Endodermal cell (in vitro differentiated cells): ENCODE data around the gene RNPS1. TPM values are rescaled to one million over a fixed set of nuclear protein-coding genes. Genes with fewer than 3 reads are reported as not detected.

Source experiments
- DNase-seq: peaks from one replicate; pipeline ENCODE4 v3.0.0-alpha.2; 2017
- H3K27ac ChIP-seq: 2 replicates; pipeline ENCODE4 v1.5.1; 2013; ENCODE audit warnings: mild to moderate bottlenecking, low read depth, low read length, moderate library complexity
- H3K27me3 ChIP-seq: 2 replicates; pipeline ENCODE4 v1.6.1; 2013; ENCODE audit warnings: mild to moderate bottlenecking, low read length, moderate library complexity; ENCODE audit not compliant: insufficient read depth, control insufficient read depth, poor library complexity, severe bottlenecking
- H3K36me3 ChIP-seq: 2 replicates; pipeline ENCODE4 v1.7.0; 2013; ENCODE audit warnings: mild to moderate bottlenecking, low read length, moderate library complexity; ENCODE audit not compliant: control insufficient read depth, insufficient read depth
- H3K4me1 ChIP-seq: one replicate; pipeline ENCODE4 v1.7.0; 2013; ENCODE audit warnings: low read length; ENCODE audit not compliant: control insufficient read depth, insufficient read depth
- H3K4me3 ChIP-seq: 2 replicates; pipeline ENCODE4 v1.5.1; 2013; ENCODE audit warnings: mild to moderate bottlenecking, low read length, moderate library complexity
- H3K9ac ChIP-seq: 2 replicates; pipeline ENCODE4 v1.6.1; 2013; ENCODE audit warnings: mild to moderate bottlenecking, low read length, moderate library complexity; ENCODE audit not compliant: poor library complexity, severe bottlenecking; ENCODE audit errors: extremely low read depth
- H3K9me3 ChIP-seq: 2 replicates; pipeline ENCODE4 v1.6.1; 2013; ENCODE audit warnings: mild to moderate bottlenecking, low read length, moderate library complexity; ENCODE audit not compliant: control insufficient read depth
- H3K27ac Mint-ChIP-seq: 2 replicates; pipeline ENCODE4 v1.8.0; 2020; ENCODE audit warnings: mixed read lengths
- H3K27me3 Mint-ChIP-seq: 2 replicates; pipeline ENCODE4 v1.8.0; 2021; ENCODE audit warnings: mild to moderate bottlenecking, mixed read lengths; ENCODE audit not compliant: insufficient read depth
- H3K36me3 Mint-ChIP-seq: 2 replicates; pipeline ENCODE4 v1.8.0; 2020; ENCODE audit warnings: low read depth, mixed read lengths
- H3K4me1 Mint-ChIP-seq: 2 replicates; pipeline ENCODE4 v1.8.0; 2020; ENCODE audit warnings: mixed read lengths
- H3K4me3 Mint-ChIP-seq: 2 replicates; pipeline ENCODE4 v1.8.0; 2020; ENCODE audit warnings: mild to moderate bottlenecking, moderate library complexity, mixed read lengths
- H3K9me3 Mint-ChIP-seq: 2 replicates; pipeline ENCODE4 v1.8.0; 2020; ENCODE audit warnings: mild to moderate bottlenecking, mixed read lengths
- WGBS, 2 experiments: methylation state at CpG; one replicate each; pipeline versions ENCODE4 v1.1.5 to v1.1.7; 2013; ENCODE audit warnings: missing lambda C conversion rate in 2 of 2, mixed read lengths in 1 of 2; ENCODE audit not compliant: insufficient coverage in 1 of 2, insufficient read length in 1 of 2; 5-methylcytosine and 5-hydroxymethylcytosine counted together
- total RNA-seq, 2 donors: library from RNA; stranded (reverse); fragmentation: NEBNext Ultra II Directional in 1 of 2; extraction: Animal tissue kit (Norgen Biotek cat#: 25700) in 1 of 2; gene quantifications; 2 replicates in 1 of 2; 3 replicates in 1 of 2; pipeline ENCODE4 v1.2.1, GENCODE V29; 2021
- TF ChIP-seq, protein P1 (sequence below): fragments of 200-600 bp; sonication (generic); conservative IDR thresholded peaks from 2 replicates; pipeline ENCODE4 v1.5.0; 2021; ENCODE audit warnings: antibody characterized with exemption, mild to moderate bottlenecking

RNPS1 gene
- total RNA-seq, 2 donors from 2014 or later, result 273 to 289 TPM

DNA sequence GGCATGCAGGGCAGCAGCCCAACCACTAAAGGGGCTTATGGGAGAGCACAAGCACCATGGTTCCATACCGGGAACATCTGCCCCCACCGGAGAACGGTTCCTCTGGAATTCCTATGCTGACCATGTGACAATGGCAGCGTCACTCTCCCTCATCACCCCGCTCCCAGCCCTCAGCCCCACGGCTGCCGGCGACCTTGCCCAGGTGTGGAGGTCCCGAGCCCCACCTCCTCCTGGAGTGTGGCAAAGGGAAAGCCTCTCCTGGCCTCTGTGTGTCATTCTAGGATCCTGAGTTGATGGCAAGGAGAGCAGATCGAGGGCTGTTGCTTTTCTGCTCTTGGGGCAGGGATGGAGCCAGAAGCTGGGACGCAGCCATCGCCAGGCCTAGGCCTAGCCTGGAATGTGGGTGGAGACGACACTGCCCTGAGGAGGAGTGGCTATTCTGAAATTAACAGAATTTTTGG lies 17.8 kb upstream of the RNPS1 start:
- Mint-ChIP-seq H3K27me3 (no peaks in the 10 kb centered on the region), H3K9me3 (no peaks in the 10 kb centered on the region), H3K4me3 (no peak overlapping the region), H3K4me1 (no peaks in the 10 kb centered on the region), H3K36me3 (no peaks in the 10 kb centered on the region), H3K27ac (no peak overlapping the region)
- WGBS, 2 experiments, result 92 to 93% methylated on average over 11 to 13 of the region's 13 CpGs
- DNase-seq, result peak; percentile 50
- Histone ChIP-seq H3K27me3 (no peaks in the 10 kb centered on the region), H3K9ac (no peak overlapping the region), H3K27ac (no peak overlapping the region), H3K4me3 (no peak overlapping the region), H3K4me1 (no peaks in the 10 kb centered on the region), H3K9me3 (no peaks in the 10 kb centered on the region), H3K36me3 (no peaks in the 10 kb centered on the region)
- TF ChIP-seq, protein P1, sequence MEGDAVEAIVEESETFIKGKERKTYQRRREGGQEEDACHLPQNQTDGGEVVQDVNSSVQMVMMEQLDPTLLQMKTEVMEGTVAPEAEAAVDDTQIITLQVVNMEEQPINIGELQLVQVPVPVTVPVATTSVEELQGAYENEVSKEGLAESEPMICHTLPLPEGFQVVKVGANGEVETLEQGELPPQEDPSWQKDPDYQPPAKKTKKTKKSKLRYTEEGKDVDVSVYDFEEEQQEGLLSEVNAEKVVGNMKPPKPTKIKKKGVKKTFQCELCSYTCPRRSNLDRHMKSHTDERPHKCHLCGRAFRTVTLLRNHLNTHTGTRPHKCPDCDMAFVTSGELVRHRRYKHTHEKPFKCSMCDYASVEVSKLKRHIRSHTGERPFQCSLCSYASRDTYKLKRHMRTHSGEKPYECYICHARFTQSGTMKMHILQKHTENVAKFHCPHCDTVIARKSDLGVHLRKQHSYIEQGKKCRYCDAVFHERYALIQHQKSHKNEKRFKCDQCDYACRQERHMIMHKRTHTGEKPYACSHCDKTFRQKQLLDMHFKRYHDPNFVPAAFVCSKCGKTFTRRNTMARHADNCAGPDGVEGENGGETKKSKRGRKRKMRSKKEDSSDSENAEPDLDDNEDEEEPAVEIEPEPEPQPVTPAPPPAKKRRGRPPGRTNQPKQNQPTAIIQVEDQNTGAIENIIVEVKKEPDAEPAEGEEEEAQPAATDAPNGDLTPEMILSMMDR, result no peak

DNA sequence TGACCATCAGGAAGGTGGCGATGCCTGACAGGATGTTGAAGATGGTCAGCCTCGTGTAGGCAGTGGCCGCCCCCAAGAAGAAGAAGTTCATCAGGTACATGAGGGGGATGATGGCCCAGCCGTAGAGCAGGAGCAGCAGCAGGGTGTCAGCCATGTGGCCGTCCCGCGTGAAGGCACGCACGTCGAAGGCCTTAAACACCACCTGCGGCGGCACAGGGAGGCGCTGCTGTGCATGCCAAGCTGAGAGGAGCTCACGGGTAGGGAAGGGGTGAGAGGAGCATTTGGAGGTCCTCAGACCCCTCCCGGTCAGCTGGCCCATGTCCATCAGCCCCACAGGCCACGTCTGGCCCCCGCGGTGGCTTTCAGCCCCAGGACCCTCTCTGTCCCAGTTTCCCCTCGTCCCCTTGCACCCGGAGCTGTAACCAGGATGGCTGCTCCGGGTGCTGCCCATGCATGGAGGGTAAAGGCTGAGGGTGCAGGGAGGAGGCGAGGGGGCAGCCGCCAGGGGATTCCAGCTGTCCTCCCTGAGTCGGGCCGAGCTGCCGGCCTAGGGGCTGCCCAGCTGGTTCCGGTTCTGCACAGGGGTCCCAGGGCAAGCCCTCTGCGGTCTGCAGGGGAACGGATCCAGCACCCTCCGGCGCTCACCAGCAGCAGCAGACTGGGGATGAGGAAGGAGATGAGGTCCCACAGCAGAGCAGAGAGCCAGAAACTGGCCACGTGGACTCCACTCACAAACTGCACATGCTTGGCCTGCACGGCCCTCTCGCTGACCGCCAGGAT lies 17.1 kb upstream of the RNPS1 start:
- no peak overlapping the region for H3K9ac ChIP-seq
- no peak overlapping the region for H3K4me3 Mint-ChIP-seq
- H3K9me3 Mint-ChIP-seq, result no peaks in the 10 kb centered on the region
- no peaks in the 10 kb centered on the region for H3K27me3 Mint-ChIP-seq
- H3K36me3 ChIP-seq, result no peaks in the 10 kb centered on the region
- H3K4me1 Mint-ChIP-seq, result no peaks in the 10 kb centered on the region
- H3K36me3 Mint-ChIP-seq, result no peaks in the 10 kb centered on the region
- peak; percentile 42 for DNase-seq
- no peak overlapping the region for H3K4me3 ChIP-seq
- H3K4me1 ChIP-seq, result no peaks in the 10 kb centered on the region
- no peak overlapping the region for H3K27ac Mint-ChIP-seq
- TF ChIP-seq, protein P1, result no peak
- no peak overlapping the region for H3K27ac ChIP-seq
- no peaks in the 10 kb centered on the region for H3K27me3 ChIP-seq
- H3K9me3 ChIP-seq, result no peaks in the 10 kb centered on the region
- 92 to 93% methylated on average over 24 to 35 of the region's 35 CpGs for whole genome bisulfite sequencing, 2 experiments

DNA sequence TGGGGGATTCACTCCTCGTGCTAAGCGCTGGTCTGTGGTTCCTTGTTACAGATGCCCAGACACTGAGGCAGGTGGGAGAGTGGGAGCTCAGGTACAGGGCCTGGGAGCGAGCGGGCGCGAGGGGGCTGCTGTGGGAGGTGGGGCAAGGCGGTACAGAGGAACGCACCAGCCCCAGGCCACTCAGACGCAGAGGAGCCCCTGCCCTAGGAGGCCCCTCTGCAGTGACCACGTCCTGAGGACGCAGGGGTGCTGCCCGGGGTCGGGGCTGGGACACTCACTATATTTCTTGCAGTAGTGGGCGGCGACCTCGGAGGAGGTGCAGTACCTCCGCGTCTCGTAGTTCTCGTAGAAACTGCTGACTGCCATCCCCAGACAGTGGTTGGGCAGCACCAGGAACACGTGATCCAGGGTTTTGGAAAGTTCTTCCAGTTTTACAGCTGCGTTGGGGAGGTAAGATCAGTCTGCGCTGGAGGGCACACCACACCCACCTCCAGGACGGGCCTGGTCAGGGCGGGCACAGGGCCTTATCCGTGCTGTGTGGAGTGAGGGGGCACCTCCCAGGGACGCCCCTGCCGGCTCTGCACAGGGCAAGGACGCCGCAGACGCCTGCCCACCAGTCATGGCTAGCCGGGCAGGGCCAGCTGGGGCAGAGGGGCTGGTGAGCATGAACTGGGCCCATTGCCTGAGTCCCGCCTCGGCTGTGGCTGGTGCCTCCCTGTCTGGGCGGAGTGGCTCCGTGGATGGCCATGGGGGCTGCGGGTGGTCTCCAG lies 16.3 kb upstream of the RNPS1 start:
- no peak overlapping the region for H3K9ac ChIP-seq
- H3K27me3 ChIP-seq, result no peaks in the 10 kb centered on the region
- H3K4me3 ChIP-seq, result no peak overlapping the region
- Mint-ChIP-seq H3K4me1 (no peaks in the 10 kb centered on the region), H3K9me3 (no peaks in the 10 kb centered on the region), H3K27ac (no peak overlapping the region), H3K4me3 (no peak overlapping the region), H3K27me3 (no peaks in the 10 kb centered on the region), H3K36me3 (no peaks in the 10 kb centered on the region)
- 92 to 97% methylated on average over 19 to 37 of the region's 37 CpGs for WGBS, 2 experiments
- TF ChIP-seq, protein P1, result no peak
- no peaks in the 10 kb centered on the region for H3K9me3 ChIP-seq
- H3K4me1 ChIP-seq, result no peaks in the 10 kb centered on the region
- no peaks in the 10 kb centered on the region for H3K36me3 ChIP-seq
- no peak overlapping the region for H3K27ac ChIP-seq
- no peak for DNase-seq
